ENCODE measurements around the gene TNFRSF14. TPM values are rescaled to one million over a fixed set of nuclear protein-coding genes. Genes with fewer than 3 reads are reported as not detected.
A peak's percentile ranks its signal among the peaks of the same experiment; 100 is the strongest.

The TNFRSF14 gene
- total RNA-seq, 1 donor, result 12.0 TPM

GRCh38 chr1:2594001-2594640 is 38.0 kb downstream of the TNFRSF14 start:
- TF ChIP-seq CTCF (IDR thresholded peaks at IDR 0.05; ENCODE audit: insufficient read depth, low read length), result no peak
- H3K4me3 ChIP-seq (ENCODE audit: low read depth, low read length), result no peak overlapping the region
- DNase-seq (ENCODE audit: low read depth), result peak; percentile 12

GRCh38 chr1:2594641-2595131 is 38.5 kb downstream of the TNFRSF14 start:
- H3K4me3 ChIP-seq (ENCODE audit: low read depth, low read length), result no peak overlapping the region
- DNase-seq (ENCODE audit: low read depth), result no peak
- TF ChIP-seq CTCF (IDR thresholded peaks at IDR 0.05; ENCODE audit: insufficient read depth, low read length), result no peak

GRCh38 chr1:2595261-2595811 is 39.2 kb downstream of the TNFRSF14 start:
- DNase-seq (ENCODE audit: low read depth), result no peak
- no peak overlapping the region for H3K4me3 ChIP-seq (ENCODE audit: low read depth, low read length)
- no peak for TF ChIP-seq CTCF (IDR thresholded peaks at IDR 0.05; ENCODE audit: insufficient read depth, low read length)

- TF ChIP-seq CTCF (IDR thresholded peaks at IDR 0.05; ENCODE audit: insufficient read depth, low read length), result no peak
- DNase-seq (ENCODE audit: low read depth), result no peak
- no peak overlapping the region for H3K4me3 ChIP-seq (ENCODE audit: low read depth, low read length)
Observed at GRCh38 chr1:2595812-2596529, 39.8 kb downstream of the TNFRSF14 start.

GRCh38 chr1:2596530-2597333 is 40.6 kb downstream of the TNFRSF14 start:
- no peak for DNase-seq (ENCODE audit: low read depth)
- H3K4me3 ChIP-seq (ENCODE audit: low read depth, low read length), result no peak overlapping the region
- no peak for TF ChIP-seq CTCF (IDR thresholded peaks at IDR 0.05; ENCODE audit: insufficient read depth, low read length)

- no peak for TF ChIP-seq CTCF (IDR thresholded peaks at IDR 0.05; ENCODE audit: insufficient read depth, low read length)
- DNase-seq (ENCODE audit: low read depth), result no peak
- H3K4me3 ChIP-seq (ENCODE audit: low read depth, low read length), result no peak overlapping the region
Observed at GRCh38 chr1:2597441-2598328, 41.5 kb downstream of the TNFRSF14 start.

Measured in fibroblast of the aortic adventitia (primary cell).